GM18951 (cell line): Measurements from ENCODE around the gene MON1B.
"Not testable (repeated sequence)": the region's sequence is repeated elsewhere in the genome, so short reads cannot be mapped to it uniquely, and the experiment has no call there.

Source experiments
- POLR2A ChIP-seq: IDR thresholded peaks from 4 replicates; pipeline ENCODE4 v1.6.1; 2011; ENCODE audit warnings: mild to moderate bottlenecking; ENCODE audit not compliant: insufficient read length, insufficient read depth; ENCODE audit errors: extremely low read depth
- in situ Hi-C: fragments of 300-500 bp; cut with MboI; formaldehyde crosslinking; loops from one replicate; pipeline ENCODE4 v1.12.0; 2022; ENCODE audit warnings: low sequenced_read_pairs, mixed read lengths, inconsistent platforms; ENCODE audit not compliant: unreplicated experiment

The MON1B gene

GRCh38 chr16:77190478-77191258, at the start of gene MON1B:
TSS of gene MON1B (plus strand) at chr16:77191190. CDS start at chr16:77191486, 296 bp downstream.
- peak; percentile 74 for TF ChIP-seq POLR2A
- in situ Hi-C loops, result no loop called here

GRCh38 chr16:77143364-77143763, 47.6 kb upstream of the MON1B start:
- in situ Hi-C loops, result no loop called here
- TF ChIP-seq POLR2A, result no peak

GRCh38 chr16:77148121-77148520, 42.9 kb upstream of the MON1B start:
- no peak for TF ChIP-seq POLR2A
- in situ Hi-C loops, result no loop called here

GRCh38 chr16:77157346-77158058, 33.5 kb upstream of the MON1B start:
- no peak for TF ChIP-seq POLR2A
- in situ Hi-C loops, result no loop called here

GRCh38 chr16:77158293-77158692, 32.7 kb upstream of the MON1B start:
- in situ Hi-C loops, result no loop called here
- TF ChIP-seq POLR2A, result no peak

- TF ChIP-seq POLR2A, result no peak
- in situ Hi-C loops, result no loop called here
These were observed 26.0 kb upstream of the MON1B start for GRCh38 chr16:77165006-77165405.

- in situ Hi-C loops, result not testable (repeated sequence)
These were observed 25.3 kb upstream of the MON1B start for GRCh38 chr16:77165536-77166236.

- in situ Hi-C loops, result no loop called here
- TF ChIP-seq POLR2A, result no peak
These were observed 24.3 kb upstream of the MON1B start for GRCh38 chr16:77166726-77167125.

GRCh38 chr16:77168901-77169300, 22.1 kb upstream of the MON1B start:
- in situ Hi-C loops, result no loop called here
- no peak for TF ChIP-seq POLR2A

GRCh38 chr16:77169650-77170236, 21.2 kb upstream of the MON1B start:
- TF ChIP-seq POLR2A, result no peak
- in situ Hi-C loops, result loop anchor here (10.0 kb wide), 1 partner anchor 1385 kb away; no protein-coding TSS in a partner anchor

GRCh38 chr16:77170805-77171204, 20.2 kb upstream of the MON1B start:
- in situ Hi-C loops, result loop anchor here (10.0 kb wide), 1 partner anchor 1386 kb away; no protein-coding TSS in a partner anchor
- no peak for TF ChIP-seq POLR2A

- TF ChIP-seq POLR2A, result no peak
These were observed 19.0 kb upstream of the MON1B start for GRCh38 chr16:77171745-77172635.

More at GRCh38 chr16:77171745-77172635, 19.0 kb upstream of the MON1B start:
- in situ Hi-C loops, result loop anchor here (10.0 kb wide), 1 partner anchor 1387 kb away; no protein-coding TSS in a partner anchor
